K562 (cell line): Measurements from ENCODE around the gene TULP4. TPM values are rescaled to one million over a fixed set of nuclear protein-coding genes. Genes with fewer than 3 reads are reported as not detected.
A peak's percentile ranks its signal among the peaks of the same experiment; 100 is the strongest.

Experiments
- ARID4B ChIP-seq: sonication (generic); formaldehyde crosslinking; IDR thresholded peaks from 2 replicates; pipeline ENCODE4 v1.8.0; 2022; ENCODE audit warnings: mild to moderate bottlenecking, missing genetic modification reagents
- CCAR2 ChIP-seq: fragments of 200-400 bp; formaldehyde crosslinking; IDR thresholded peaks from 2 replicates; pipeline ENCODE4 v1.6.1; 2017; ENCODE audit warnings: mild to moderate bottlenecking, low read depth, low read length
- CEBPB ChIP-seq: fragments of 450-650 bp; IDR thresholded peaks from 2 replicates; pipeline ENCODE4 v1.6.1; 2016; ENCODE audit warnings: missing genetic modification characterization, missing compliant biosample characterization
- E2F4 ChIP-seq: sonication (generic); formaldehyde crosslinking; IDR thresholded peaks from 2 replicates; pipeline ENCODE4 v1.8.0; 2022; ENCODE audit warnings: mild to moderate bottlenecking, low read depth, missing genetic modification reagents
- GABPB1 ChIP-seq: sonication (generic); formaldehyde crosslinking; IDR thresholded peaks from 2 replicates; pipeline ENCODE4 v1.8.0; 2022; ENCODE audit warnings: mild to moderate bottlenecking, missing genetic modification reagents
- NONO ChIP-seq, 2 experiments: fragments of 200-400 bp in 1 of 2; fragments of 450-650 bp in 1 of 2; formaldehyde crosslinking in 1 of 2; IDR thresholded peaks; 2 replicates each; pipeline ENCODE4 v1.6.1; 2017; ENCODE audit warnings: low read depth in 2 of 2, mild to moderate bottlenecking in 2 of 2, moderate library complexity in 2 of 2, low read length in 1 of 2
- SIRT6 ChIP-seq: IDR thresholded peaks from one replicate; pipeline ENCODE4 v1.6.1; 2012; ENCODE audit warnings: low read depth, mild to moderate bottlenecking, control low read depth, inconsistent platforms, low read length, moderate library complexity
- SLC30A9 ChIP-seq: fragments of 250-450 bp; sonication (Bioruptor Pico); IDR thresholded peaks from 2 replicates; pipeline ENCODE4 v1.8.0; 2022; ENCODE audit warnings: mild to moderate bottlenecking, moderate library complexity
- U2AF1 ChIP-seq: fragments of 200-400 bp; formaldehyde crosslinking; optimal IDR thresholded peaks from 2 replicates; pipeline ENCODE3; 2017; ENCODE audit warnings: mild to moderate bottlenecking, low read depth, low read length, moderate library complexity
- ZBTB1 ChIP-seq: sonication (generic); formaldehyde crosslinking; IDR thresholded peaks from 2 replicates; pipeline ENCODE4 v1.8.1; 2023; ENCODE audit warnings: missing genetic modification reagents, low read depth, mild to moderate bottlenecking, borderline replicate concordance
- ZBTB7A ChIP-seq: IDR thresholded peaks from 2 replicates; pipeline ENCODE4 v1.6.1; 2011; ENCODE audit warnings: low read depth, mild to moderate bottlenecking, low read length, moderate library complexity, borderline replicate concordance; ENCODE audit not compliant: control insufficient read depth
- ZNF354B ChIP-seq: fragments of 250-450 bp; sonication (Bioruptor Pico); IDR thresholded peaks from 2 replicates; pipeline ENCODE4 v1.4.0; 2020
- ZNF431 ChIP-seq: sonication (generic); formaldehyde crosslinking; IDR thresholded peaks from 2 replicates; pipeline ENCODE4 v1.8.0; 2022; ENCODE audit warnings: mild to moderate bottlenecking, missing genetic modification reagents
- ZNF449 ChIP-seq: fragments of 250-450 bp; sonication (Bioruptor Pico); IDR thresholded peaks from 2 replicates; pipeline ENCODE4 v1.8.0; 2022; ENCODE audit warnings: moderate library complexity, mild to moderate bottlenecking, inconsistent platforms
- polyA plus RNA-seq, 8 experiments: library from polyadenylated mRNA; depleted of rRNA in 4 of 8; stranded (reverse) in 5 of 8; unstranded in 3 of 8; fragments of >200 nt; fragmentation: Nextera tagmentation in 2 of 8; fragmentation: Illumina TruSeq in 1 of 8; extraction: Ambion mirVana in 2 of 8; extraction: Trizol in 1 of 8; gene quantifications; 2 replicates each; pipeline versions ENCODE4 v1.2.1 to v1.2.3, GENCODE V29; 2011 to 2014; ENCODE audit warnings: inconsistent platforms in 1 of 8, missing spikeins in 1 of 8
- total RNA-seq, 7 experiments: library from RNA; depleted of rRNA in 6 of 7; stranded (reverse); fragments of >200 nt in 6 of 7; fragmentation: Illumina TruSeq in 2 of 7; extraction: Trizol in 2 of 7; gene quantifications; 2 replicates each; pipeline versions ENCODE4 v1.2.1 to v1.2.3, GENCODE V29; 2011 to 2021; ENCODE audit warnings: low replicate concordance in 1 of 7
- TF ChIP-seq, protein P1 (sequence below): fragments of 450-650 bp; IDR thresholded peaks from 2 replicates; pipeline ENCODE4 v1.6.1; 2018; ENCODE audit warnings: mild to moderate bottlenecking, low read depth; ENCODE audit not compliant: partially characterized antibody
- TF ChIP-seq, protein P2 (sequence below): fragments of 450-650 bp; IDR thresholded peaks from 2 replicates; pipeline ENCODE4 v1.6.1; 2016

TULP4 gene
- total and polyA plus RNA-seq, 9 of the 15 experiments (the other 6 are each of a cell fraction or from before 2014, with no cell fraction given) = 1.2 to 50.4 (median 11.0) TPM

- TF ChIP-seq, protein P1, sequence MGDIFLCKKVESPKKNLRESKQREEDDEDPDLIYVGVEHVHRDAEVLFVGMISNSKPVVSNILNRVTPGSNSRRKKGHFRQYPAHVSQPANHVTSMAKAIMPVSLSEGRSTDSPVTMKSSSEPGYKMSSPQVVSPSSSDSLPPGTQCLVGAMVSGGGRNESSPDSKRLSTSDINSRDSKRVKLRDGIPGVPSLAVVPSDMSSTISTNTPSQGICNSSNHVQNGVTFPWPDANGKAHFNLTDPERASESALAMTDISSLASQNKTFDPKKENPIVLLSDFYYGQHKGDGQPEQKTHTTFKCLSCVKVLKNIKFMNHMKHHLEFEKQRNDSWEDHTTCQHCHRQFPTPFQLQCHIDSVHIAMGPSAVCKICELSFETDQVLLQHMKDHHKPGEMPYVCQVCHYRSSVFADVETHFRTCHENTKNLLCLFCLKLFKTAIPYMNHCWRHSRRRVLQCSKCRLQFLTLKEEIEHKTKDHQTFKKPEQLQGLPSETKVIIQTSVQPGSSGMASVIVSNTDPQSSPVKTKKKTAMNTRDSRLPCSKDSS = no peak
- TF ChIP-seq NONO (IDR thresholded peaks at IDR 0.05; ENCODE audit: low read depth in 2 of 2, low read length in 1 of 2) (peak; percentile 88 to 96), ARID4B (CRISPR knock-in tag) (peak; percentile 84), CEBPB (tag) (no peak), U2AF1 (peak; percentile 70), ZNF449 (CRISPR knock-in tag) (0 out of 2 replicates have a peak, but pooled peaks have one; percentile 13), ZNF431 (CRISPR knock-in tag) (no peak; the same call in 1 of the 2 replicates), CCAR2 (no peak), ZBTB7A (peak; percentile 72; the same call in 1 of the 2 replicates), SIRT6 (no peak), E2F4 (no peak), SLC30A9 (peak; percentile 27; the same call in 1 of the 2 replicates), ZNF354B (CRISPR knock-in tag) (no peak), ZBTB1 (CRISPR knock-in tag) (no peak), GABPB1 (CRISPR knock-in tag) (peak; percentile 69; the same call in 1 of the 2 replicates)
- TF ChIP-seq, protein P2, sequence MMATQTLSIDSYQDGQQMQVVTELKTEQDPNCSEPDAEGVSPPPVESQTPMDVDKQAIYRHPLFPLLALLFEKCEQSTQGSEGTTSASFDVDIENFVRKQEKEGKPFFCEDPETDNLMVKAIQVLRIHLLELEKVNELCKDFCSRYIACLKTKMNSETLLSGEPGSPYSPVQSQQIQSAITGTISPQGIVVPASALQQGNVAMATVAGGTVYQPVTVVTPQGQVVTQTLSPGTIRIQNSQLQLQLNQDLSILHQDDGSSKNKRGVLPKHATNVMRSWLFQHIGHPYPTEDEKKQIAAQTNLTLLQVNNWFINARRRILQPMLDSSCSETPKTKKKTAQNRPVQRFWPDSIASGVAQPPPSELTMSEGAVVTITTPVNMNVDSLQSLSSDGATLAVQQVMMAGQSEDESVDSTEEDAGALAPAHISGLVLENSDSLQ = no peak
Observed at GRCh38 chr6:158559895-158560835, 247.9 kb downstream of the TULP4 start, which contains the start of gene TMEM181 (continued).
